T-helper 22 cell (primary cell): ENCODE data around the gene COL5A1.
"Not testable (repeated sequence)": the region's sequence is repeated elsewhere in the genome, so short reads cannot be mapped to it uniquely, and the experiment has no call there.

Experiments used
- DNase-seq: peaks from one replicate; pipeline ENCODE4 v3.0.0-alpha.2; 2020; ENCODE audit warnings: low read depth

The COL5A1 gene

GRCh38 chr9:134638502-134639090, 3.0 kb upstream of the COL5A1 start:
- DNase-seq, result no peak

- no peak for DNase-seq
Observed at GRCh38 chr9:134639994-134640393, 1.6 kb upstream of the COL5A1 start.

DNA sequence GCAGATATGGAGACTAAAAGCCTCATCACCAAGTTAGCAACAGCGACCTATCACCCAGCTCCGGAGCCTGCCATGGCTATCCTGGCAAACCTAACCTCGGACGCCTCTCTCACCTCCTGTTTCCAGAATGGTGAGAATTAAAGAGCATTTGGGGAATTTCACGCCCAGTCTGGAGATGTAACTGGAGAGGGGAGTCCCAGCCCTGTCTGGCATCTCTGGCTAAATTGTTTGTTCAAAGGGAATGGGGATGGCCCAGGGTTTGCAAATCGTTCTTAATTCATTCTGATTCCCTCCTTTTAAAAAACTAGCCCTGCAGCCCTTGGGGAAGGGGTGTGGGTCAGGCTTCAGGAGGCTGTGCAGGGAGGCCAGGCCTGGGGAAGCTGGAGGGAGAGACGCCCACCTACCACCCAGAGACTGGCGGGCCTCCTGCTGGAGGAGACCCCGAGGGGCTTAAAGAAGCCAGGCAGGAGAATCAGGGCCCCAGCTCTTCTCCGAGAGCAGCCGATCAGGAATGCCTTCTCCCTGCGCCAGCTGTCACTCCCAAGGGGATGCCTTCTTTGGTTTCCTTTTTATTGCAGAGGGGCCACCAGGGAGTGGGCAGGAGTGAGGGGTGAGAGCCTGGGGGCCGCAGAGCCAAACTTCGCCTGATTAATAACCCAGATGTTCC, 964 bp upstream of the COL5A1 start:
- no peak for DNase-seq

DNA sequence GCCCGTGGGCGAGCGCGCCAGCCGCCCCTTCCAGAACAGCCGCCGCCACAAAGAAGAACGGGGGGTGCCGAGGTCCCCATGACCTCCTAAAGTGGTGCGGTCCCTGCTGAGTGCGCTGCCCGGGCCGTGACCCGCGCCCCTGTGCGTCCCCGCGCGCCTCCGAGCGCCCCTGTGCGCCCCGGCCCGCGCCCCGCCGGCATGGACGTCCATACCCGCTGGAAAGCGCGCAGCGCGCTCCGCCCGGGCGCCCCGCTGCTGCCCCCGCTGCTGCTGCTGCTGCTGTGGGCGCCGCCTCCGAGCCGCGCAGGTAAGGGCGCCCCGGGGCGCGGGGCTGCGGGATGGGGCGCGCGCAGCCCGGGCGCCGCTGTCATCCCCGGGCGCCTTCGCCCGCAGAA, 384 bp downstream of the COL5A1 start:
- no peak for DNase-seq

DNA sequence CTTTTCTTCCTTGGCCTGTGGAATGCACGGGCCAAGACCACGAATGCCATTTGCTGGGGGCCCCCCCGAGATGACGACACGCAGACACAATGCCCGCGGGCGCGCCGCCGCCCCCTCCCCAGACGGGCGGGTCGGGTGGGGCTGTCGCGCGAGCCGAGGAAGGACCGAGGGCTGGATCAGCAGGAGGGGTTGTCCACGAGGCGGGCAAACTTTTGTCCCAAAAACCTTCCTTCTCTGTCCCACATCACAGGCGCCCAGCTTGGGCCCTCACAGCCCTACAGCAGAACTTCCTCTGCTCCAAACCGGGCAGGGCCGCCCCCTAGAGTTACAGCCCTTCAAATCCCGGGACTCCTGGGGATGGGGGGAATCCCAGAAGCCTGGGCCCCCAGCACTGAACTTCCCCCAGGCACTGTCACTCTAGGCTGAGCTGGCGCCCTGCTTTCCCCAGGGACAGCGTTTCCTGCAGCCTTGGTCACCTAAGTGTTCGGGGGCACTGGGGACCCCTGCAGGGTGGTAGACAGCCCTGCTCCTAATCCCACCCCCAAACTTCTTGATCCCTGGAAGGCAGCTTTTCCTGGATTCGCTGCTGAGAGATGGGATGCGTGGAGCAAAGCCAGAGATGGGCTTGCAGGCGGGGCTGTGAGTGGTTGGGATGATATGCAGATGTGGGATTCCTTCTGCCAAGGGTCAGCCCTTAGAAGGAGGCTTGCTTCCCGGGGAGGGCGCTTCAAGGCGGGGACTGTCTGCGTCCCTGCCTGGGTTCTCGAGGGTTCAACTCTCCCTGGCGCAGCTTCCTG, 980 bp downstream of the COL5A1 start:
- no peak for DNase-seq

DNA sequence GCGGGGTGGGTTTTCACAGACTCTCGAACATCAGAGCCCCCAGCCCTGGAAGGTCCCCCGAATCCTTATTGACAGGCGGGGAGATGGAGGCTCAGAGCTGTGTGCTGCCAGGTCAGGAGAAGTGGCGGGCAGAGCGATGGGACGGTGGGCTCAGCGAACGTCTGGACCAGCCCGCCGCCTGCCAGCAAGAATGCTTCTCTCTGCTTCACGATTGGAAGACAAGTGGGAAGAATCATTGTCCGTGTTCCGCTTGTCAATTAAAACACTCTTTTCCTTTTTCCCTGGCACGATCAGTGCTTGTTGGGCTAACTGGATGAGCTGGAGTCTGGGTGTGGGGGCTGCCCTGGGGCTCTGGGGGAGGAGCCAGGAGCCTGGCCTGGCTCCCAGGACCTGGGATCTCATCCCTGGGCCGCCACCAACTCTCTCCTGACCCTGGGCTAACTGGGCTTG, 1.6 kb downstream of the COL5A1 start:
- no peak for DNase-seq

- not testable (repeated sequence) for DNase-seq
Observed at GRCh38 chr9:134644401-134644724, 2.8 kb downstream of the COL5A1 start.

GRCh38 chr9:134644725-134645606, 3.4 kb downstream of the COL5A1 start:
- DNase-seq, result no peak

DNA sequence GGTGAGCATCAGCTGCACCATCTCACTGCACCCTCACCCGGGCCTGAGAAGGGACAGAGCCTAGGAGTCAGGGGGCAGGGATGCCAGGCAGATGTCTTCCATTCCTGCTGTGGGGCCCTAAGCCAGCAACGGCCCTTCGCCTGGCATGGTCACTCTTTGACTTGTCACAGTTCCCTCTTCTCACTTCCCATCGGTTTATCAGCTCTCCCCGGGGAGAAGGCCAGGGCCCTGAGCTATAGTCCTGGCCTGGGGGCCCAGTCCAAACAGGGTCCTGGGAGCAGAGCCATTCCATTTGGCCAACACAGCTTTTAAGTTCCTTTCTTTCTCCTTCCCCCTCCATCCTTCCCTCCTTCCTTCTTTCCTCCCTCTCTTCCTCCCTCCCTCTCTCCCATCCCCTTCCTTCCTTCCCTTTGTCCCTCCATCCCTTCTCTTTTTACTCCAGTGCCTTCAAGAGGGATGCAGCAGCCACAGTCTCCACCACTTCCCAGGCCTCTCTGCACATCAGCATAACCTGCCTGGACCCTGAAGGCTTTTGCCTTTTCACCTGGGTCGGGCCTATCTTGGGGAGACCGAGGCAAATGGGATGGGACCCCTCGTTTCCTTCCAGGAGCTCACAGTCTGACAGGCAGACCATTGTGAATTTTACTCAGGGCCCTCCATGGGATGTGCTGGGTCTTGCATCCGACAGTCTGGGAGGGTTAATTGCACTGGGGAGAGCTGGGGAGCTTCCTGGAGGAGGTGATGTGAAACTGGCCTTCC, 4.2 kb downstream of the COL5A1 start:
- DNase-seq, result no peak

DNA sequence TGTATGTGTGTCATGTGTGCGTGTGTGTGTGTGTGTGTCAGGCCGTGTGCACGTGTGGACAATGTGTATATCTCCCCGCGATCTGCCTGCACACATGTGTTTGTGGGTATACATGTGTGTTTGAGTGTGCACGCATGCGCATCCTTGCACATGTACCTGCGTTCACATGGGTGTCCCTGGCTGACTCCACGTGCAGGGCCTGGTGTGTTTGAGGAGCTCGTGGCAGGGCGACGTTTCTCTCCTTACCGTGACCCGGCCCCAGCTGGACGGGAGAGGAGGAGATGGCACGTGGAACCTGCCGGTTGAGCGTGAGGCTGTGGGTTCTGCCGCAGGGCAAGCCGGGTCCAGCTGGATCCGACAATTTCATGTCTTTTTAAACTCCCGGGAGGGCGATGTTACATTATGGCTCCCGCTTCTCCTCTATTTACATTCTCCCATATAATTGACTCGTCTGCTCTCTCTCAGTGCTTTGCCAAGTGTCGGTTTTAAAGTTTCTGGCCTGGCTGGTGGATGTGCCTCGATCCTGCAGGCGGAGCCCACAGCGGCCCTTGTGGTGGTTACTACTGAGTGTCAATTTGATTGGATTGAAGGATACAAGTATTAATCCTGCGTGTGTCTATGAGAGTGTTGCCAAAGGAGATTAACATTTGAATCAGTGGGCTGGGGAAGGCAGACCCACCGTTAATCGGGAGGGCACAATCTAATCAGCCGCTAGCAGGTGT, 5.9 kb downstream of the COL5A1 start:
- DNase-seq, result no peak

DNA sequence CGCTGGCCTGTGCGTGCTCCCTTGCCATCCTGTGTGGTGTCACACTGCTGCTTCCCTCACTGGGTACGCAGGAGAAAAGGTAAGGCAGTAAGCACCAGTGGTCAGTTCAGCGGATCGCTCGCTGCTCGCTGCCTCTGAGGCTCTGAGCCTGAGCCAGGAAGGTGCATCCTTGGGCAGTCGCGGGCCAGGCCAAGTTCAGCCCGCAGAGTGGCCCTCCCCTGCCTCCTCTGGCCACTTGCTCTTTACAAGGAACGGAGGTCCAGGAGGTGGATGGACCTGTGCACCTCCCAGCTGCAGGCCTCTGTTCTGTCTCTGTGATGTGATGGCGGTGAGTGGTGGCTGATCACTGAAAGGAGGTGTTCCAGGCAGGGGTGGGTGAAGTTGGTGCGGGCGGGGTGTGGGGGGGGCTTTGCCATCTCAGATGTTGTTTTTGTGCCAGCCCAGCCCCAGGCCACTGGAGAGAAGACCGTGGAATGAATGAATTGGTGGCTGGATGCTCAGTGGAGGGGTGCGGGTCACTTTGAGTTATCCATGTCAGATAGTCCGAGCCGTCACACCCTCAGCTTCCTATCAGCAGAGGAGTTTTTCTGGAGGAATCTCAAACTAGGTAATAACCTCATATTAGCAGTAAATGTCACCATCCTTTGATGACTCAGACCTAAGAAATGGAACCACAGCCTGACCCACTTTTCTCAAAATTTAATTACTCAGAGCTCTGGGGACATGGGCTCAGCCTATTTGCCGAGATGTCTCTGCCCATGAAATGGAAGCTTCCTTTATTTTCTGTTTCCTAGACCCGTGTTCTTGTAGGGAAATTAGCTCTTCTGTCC, 7.3 kb downstream of the COL5A1 start:
- DNase-seq, result no peak

- no peak for DNase-seq
Observed at GRCh38 chr9:134650431-134651190, 9.0 kb downstream of the COL5A1 start.

GRCh38 chr9:134651226-134651905, 9.8 kb downstream of the COL5A1 start:
- DNase-seq, result no peak

GRCh38 chr9:134652291-134653225, 11.0 kb downstream of the COL5A1 start:
- DNase-seq, result no peak

DNA sequence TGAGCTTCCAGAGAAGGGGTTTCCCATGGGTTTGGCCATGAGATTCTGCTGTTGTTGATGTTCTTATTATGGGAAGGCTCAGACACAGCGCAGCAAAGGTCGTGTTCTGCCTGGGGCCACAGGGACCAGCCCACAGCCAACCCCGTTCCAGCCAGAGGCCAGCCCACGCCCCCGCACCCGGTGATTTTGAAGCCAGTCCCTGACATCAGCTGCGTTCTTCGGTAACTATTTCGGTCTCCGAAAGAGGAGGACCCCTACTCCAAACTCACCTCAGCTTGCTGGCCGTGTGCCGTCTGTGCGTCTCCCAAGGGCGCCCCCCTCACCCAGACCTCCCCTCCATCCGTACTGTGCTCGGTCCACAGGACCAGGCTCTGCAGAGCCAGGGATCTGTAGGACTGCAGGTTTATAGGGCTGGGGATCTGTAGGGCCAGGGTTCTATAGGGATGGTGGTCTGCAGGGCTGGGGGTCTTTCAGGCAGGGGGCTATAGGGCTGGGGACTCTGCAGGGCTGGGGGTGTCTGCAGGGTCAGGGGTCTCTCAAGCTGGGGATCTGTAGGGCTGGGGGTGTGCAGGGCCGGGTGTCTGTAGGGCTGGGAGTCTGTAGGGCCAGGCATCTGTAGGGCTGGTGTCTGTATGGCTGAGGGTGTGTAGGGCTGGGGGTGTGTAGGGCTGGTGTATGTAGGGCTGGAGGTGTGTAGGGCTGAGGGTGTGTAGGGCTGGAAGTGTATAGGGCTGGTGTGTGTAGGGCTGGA, 11.8 kb downstream of the COL5A1 start:
- DNase-seq, result no peak

GRCh38 chr9:134655101-134655500, 13.5 kb downstream of the COL5A1 start:
- DNase-seq, result no peak
